K562 (cell line): Measurements from ENCODE around the gene PRPF8.

Source experiments
- AFF4 ChIP-seq: sonication (generic); formaldehyde crosslinking; IDR thresholded peaks from 2 replicates; pipeline ENCODE4 v1.8.0; 2023; ENCODE audit warnings: mild to moderate bottlenecking, missing genetic modification reagents
- CCAR2 ChIP-seq: fragments of 200-400 bp; formaldehyde crosslinking; IDR thresholded peaks from 2 replicates; pipeline ENCODE4 v1.6.1; 2017; ENCODE audit warnings: mild to moderate bottlenecking, low read depth, low read length
- CTCF ChIP-seq, 3 experiments: IDR thresholded peaks in 2 of 3; conservative IDR thresholded peaks in 1 of 3; 2 replicates each; pipeline ENCODE4 v1.5.1; 2011 to 2012; ENCODE audit warnings: low read length in 3 of 3, mild to moderate bottlenecking in 3 of 3, control low read depth in 2 of 3, improper control_type of control experiment in 1 of 3, inconsistent platforms in 1 of 3, low read depth in 1 of 3, mixed read lengths in 1 of 3, moderate library complexity in 1 of 3; ENCODE audit not compliant: insufficient read depth in 2 of 3
- GTF3C2 ChIP-seq: IDR thresholded peaks from 3 replicates; pipeline ENCODE4 v1.6.1; 2011; ENCODE audit warnings: borderline replicate concordance, mild to moderate bottlenecking, moderate library complexity; ENCODE audit not compliant: insufficient read length; ENCODE audit errors: extremely low read depth
- HMGXB4 ChIP-seq: sonication (generic); formaldehyde crosslinking; IDR thresholded peaks from 2 replicates; pipeline ENCODE4 v1.8.1; 2023; ENCODE audit warnings: mild to moderate bottlenecking, missing genetic modification reagents
- NFYB ChIP-seq: IDR thresholded peaks from 2 replicates; pipeline ENCODE4 v1.6.1; 2011; ENCODE audit warnings: mild to moderate bottlenecking, moderate library complexity; ENCODE audit not compliant: insufficient read length; ENCODE audit errors: extremely low read depth
- NR1H2 ChIP-seq: sonication (generic); formaldehyde crosslinking; IDR thresholded peaks from 2 replicates; pipeline ENCODE4 v1.4.0; 2020; ENCODE audit warnings: mild to moderate bottlenecking, missing genetic modification reagents
- SLC30A9 ChIP-seq: fragments of 250-450 bp; sonication (Bioruptor Pico); IDR thresholded peaks from 2 replicates; pipeline ENCODE4 v1.8.0; 2022; ENCODE audit warnings: mild to moderate bottlenecking, moderate library complexity
- TBP ChIP-seq: optimal IDR thresholded peaks from 2 replicates; pipeline ENCODE3; 2011; ENCODE audit warnings: low read depth, low read length, improper control_type of control experiment
- TF ChIP-seq, protein P1 (sequence below): fragments of 450-650 bp; IDR thresholded peaks from 2 replicates; pipeline ENCODE4 v1.6.1; 2017; ENCODE audit warnings: mild to moderate bottlenecking, moderate library complexity

DNA sequence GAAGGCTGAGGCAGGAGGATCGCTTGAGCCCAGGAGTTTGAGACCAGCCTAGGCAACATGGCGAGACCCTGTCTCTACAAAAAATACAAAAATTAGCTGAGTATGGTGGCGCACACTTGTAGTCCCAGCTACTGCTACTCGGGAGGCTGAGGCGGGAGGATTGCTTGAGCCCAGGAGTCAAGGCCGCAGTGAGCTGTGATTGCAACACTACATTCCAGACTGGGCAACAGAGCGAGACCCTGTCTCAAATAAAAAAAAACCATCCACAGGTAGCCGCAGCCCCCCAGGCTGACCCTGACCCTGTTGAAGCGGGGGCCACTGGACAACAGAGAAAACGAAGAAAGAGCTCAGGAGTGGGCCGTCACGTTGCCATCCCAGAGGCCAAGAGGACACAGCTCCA lies 60.0 kb downstream of the PRPF8 start:
- no peak for TF ChIP-seq NFYB
- TF ChIP-seq, protein P1, sequence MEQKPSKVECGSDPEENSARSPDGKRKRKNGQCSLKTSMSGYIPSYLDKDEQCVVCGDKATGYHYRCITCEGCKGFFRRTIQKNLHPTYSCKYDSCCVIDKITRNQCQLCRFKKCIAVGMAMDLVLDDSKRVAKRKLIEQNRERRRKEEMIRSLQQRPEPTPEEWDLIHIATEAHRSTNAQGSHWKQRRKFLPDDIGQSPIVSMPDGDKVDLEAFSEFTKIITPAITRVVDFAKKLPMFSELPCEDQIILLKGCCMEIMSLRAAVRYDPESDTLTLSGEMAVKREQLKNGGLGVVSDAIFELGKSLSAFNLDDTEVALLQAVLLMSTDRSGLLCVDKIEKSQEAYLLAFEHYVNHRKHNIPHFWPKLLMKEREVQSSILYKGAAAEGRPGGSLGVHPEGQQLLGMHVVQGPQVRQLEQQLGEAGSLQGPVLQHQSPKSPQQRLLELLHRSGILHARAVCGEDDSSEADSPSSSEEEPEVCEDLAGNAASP: no peak
- no peak for TF ChIP-seq CTCF (IDR thresholded peaks at IDR 0.05 in 2 of 3, conservative IDR thresholded peaks at IDR 0.05 in 1 of 3; ENCODE audit: insufficient read depth in 2 of 3, low read depth in 1 of 3, low read length in 3 of 3)
- TF ChIP-seq AFF4 (CRISPR knock-in tag): no peak
- no peak for TF ChIP-seq NR1H2 (CRISPR knock-in tag)
- TF ChIP-seq HMGXB4: no peak
- no peak for TF ChIP-seq SLC30A9 (CRISPR knock-in tag)
- TF ChIP-seq CCAR2: no peak
- TF ChIP-seq GTF3C2: no peak
- TF ChIP-seq TBP: no peak
